ENCODE results near the gene GPR15. TPM values are rescaled to one million over a fixed set of nuclear protein-coding genes. Genes with fewer than 3 reads are reported as not detected.

Gene GPR15
- total RNA-seq, 1 donor = not detected

DNA sequence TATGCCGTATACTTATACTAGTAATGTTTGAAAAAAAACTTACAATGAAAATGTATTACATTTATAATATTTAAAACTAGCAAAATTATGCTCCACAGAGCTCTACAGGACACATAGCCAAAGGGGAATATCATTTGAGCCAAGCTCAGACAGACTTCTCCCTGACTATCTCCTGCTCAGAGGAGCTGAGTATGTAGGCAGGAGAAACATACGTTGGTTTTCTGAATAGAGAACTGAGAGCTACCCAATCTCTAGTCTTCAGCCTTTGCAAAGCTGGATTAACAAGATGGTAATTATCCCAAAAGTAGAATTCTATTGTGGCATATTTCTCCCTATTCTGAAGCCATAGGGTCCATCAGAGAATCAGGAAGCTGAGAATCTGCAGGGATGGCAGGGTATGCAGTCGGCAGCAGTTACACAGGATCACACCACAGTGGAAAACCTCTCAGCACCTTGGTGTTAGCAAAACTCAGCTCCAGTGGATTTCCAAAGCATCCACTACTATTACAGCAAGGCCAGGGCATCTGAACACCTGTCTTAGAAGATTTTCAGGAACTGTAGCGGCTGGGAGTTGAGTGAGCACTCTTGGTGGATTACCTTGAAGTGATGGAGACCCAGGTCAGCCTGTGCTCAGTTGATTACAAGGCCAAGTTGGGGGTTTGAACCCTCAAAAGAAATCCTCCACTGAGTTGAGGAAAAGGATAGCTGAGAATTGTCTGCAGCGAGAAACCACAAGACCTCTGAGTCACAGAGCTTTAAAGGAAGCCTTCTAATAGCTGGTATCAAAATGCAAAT lies 30.1 kb downstream of the GPR15 start:
- DNase-seq (ENCODE audit: low read depth) = no peak
- TF ChIP-seq CTCF (IDR thresholded peaks at IDR 0.05; ENCODE audit: insufficient read depth, low read length) = no peak
- H3K4me3 ChIP-seq (ENCODE audit: low read depth, low read length) = no peak overlapping the region

- no peak for TF ChIP-seq CTCF (IDR thresholded peaks at IDR 0.05; ENCODE audit: insufficient read depth, low read length)
- no peak overlapping the region for H3K4me3 ChIP-seq (ENCODE audit: low read depth, low read length)
- DNase-seq (ENCODE audit: low read depth) = peak; percentile 42
These were observed 32.0 kb downstream of the GPR15 start for GRCh38 chr3:98563661-98564281.

DNA sequence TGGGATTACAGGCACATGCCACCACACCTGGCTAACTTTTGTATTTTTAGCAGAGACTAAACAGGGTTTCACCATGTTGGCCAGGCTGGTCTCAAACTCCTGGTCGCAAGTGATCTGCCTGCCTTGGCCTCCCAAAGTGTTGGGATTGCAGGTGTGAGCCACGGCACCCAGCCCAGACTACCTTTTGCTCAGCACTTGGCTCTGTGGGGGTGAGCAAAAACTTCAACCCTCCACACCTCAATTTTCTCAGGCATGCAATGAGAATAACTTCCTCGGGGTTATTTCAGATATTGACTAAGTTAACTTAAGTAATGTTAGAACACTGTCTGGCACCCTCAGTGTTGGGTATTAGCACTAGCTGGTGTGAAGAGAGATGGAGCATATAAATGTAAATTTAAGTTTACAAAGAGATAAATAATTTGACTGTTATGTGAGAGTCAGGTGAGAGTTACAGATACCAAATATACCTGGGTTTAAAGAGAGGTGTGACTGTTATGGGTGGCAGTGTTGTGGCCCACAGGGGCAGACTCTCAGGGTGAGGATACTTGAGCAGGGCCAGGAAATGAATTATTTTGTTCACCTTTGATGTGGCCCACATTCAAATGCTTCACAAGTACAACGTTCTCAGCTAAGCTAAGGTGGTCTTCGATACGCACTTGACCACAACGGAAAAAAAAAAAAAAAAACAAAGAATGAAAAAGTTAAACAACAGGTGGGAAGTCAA lies 32.7 kb downstream of the GPR15 start:
- H3K4me3 ChIP-seq (ENCODE audit: low read depth, low read length) = no peak overlapping the region
- TF ChIP-seq CTCF (IDR thresholded peaks at IDR 0.05; ENCODE audit: insufficient read depth, low read length) = no peak
- no peak for DNase-seq (ENCODE audit: low read depth)

GRCh38 chr3:98565237-98565643 lies 33.5 kb downstream of the GPR15 start:
- no peak overlapping the region for H3K4me3 ChIP-seq (ENCODE audit: low read depth, low read length)
- TF ChIP-seq CTCF (IDR thresholded peaks at IDR 0.05; ENCODE audit: insufficient read depth, low read length) = no peak
- DNase-seq (ENCODE audit: low read depth) = no peak

DNA sequence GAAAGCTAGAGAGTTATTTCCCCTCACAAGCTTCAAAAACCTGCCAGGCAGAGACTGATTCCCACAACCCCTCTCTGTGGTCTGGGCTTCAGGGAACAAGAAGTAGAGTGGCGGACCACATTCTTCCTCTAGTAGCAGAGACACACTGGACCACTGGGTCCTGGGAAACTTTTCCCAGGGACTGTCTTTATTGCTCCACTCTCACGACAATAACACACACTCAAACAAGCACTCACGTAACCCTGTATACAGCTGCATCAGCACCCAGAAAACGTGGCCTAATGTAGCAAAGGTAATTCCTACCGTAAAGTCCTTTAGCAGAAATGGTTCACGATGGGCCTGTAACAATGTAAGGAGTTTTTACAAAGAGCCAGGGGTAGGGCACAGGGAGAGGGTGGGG lies 34.1 kb downstream of the GPR15 start:
- DNase-seq (ENCODE audit: low read depth) = no peak
- TF ChIP-seq CTCF (IDR thresholded peaks at IDR 0.05; ENCODE audit: insufficient read depth, low read length) = no peak
- H3K4me3 ChIP-seq (ENCODE audit: low read depth, low read length) = no peak overlapping the region

GRCh38 chr3:98567666-98568270 lies 36.0 kb downstream of the GPR15 start:
- no peak for TF ChIP-seq CTCF (IDR thresholded peaks at IDR 0.05; ENCODE audit: insufficient read depth, low read length)
- no peak overlapping the region for H3K4me3 ChIP-seq (ENCODE audit: low read depth, low read length)
- DNase-seq (ENCODE audit: low read depth) = no peak
